CD4-positive, alpha-beta T cell (primary cell): Measurements from ENCODE around the gene DPH5. TPM values are rescaled to one million over a fixed set of nuclear protein-coding genes. Genes with fewer than 3 reads are reported as not detected.

Source experiments
- ATAC-seq: fragments of 200-7000 bp; cut with Tn5 transposase; one replicate; pipeline ENCODE4 v1.10.0; 2022; ENCODE audit warnings: mild to moderate bottlenecking; ENCODE audit not compliant: poor library complexity
- CTCF ChIA-PET: fragments of 350-600 bp; sonication (Branson Sonifier 250); formaldehyde crosslinking; loops from one replicate; lab custom pipeline; 2021; ENCODE audit warnings: antibody characterized with exemption, inconsistent platforms; lab: Charles Lee
- POLR2A ChIA-PET: fragments of 350-600 bp; sonication (Branson Sonifier 250); formaldehyde crosslinking; loops from one replicate; lab custom pipeline; 2021; ENCODE audit warnings: antibody characterized with exemption, inconsistent platforms; lab: Charles Lee
- DNase-seq, 14 experiments: peaks; one replicate each; pipeline ENCODE4 v3.0.0-alpha.2; 2013 to 2020; ENCODE audit warnings: mixed read lengths in 2 of 14
- H3K27ac ChIP-seq, 2 donors: one replicate each; pipeline versions ENCODE4 v1.5.1 to v1.7.0; 2013; ENCODE audit warnings: low read length in 2 of 2, low read depth in 1 of 2, mild to moderate bottlenecking in 1 of 2
- H3K27me3 ChIP-seq, 2 experiments: 1 replicate in 1 of 2; 2 replicates in 1 of 2; pipeline versions ENCODE4 v1.6.1 to v1.7.0; 2013; ENCODE audit warnings: low read length in 2 of 2, control low read depth in 1 of 2, mild to moderate bottlenecking in 1 of 2, moderate library complexity in 1 of 2; ENCODE audit not compliant: insufficient read depth in 2 of 2, control insufficient read depth in 1 of 2
- H3K36me3 ChIP-seq: one replicate; pipeline ENCODE4 v1.6.1; 2013; ENCODE audit warnings: low read length, control low read depth; ENCODE audit not compliant: insufficient read depth
- H3K4me1 ChIP-seq: one replicate; pipeline ENCODE4 v1.6.1; 2013; ENCODE audit warnings: low read length, control low read depth; ENCODE audit not compliant: insufficient read depth
- H3K4me3 ChIP-seq: one replicate; pipeline ENCODE4 v1.5.1; 2013; ENCODE audit warnings: mild to moderate bottlenecking, low read length, moderate library complexity
- H3K9me3 ChIP-seq, 2 experiments: 1 replicate in 1 of 2; 2 replicates in 1 of 2; pipeline versions ENCODE4 v1.6.1 to v1.7.0; 2013; ENCODE audit warnings: low read length in 2 of 2, mild to moderate bottlenecking in 2 of 2, control low read depth in 1 of 2, moderate library complexity in 1 of 2; ENCODE audit not compliant: control insufficient read depth in 1 of 2, insufficient read depth in 1 of 2
- H3K27ac Mint-ChIP-seq: one replicate; pipeline ENCODE4 v1.8.0; 2020; ENCODE audit warnings: mixed read lengths
- H3K27me3 Mint-ChIP-seq: one replicate; pipeline ENCODE4 v1.8.0; 2021; ENCODE audit warnings: mixed read lengths
- H3K36me3 Mint-ChIP-seq: one replicate; pipeline ENCODE4 v1.8.0; 2021; ENCODE audit warnings: low read depth, mixed read lengths
- H3K4me1 Mint-ChIP-seq: one replicate; pipeline ENCODE4 v1.8.0; 2021; ENCODE audit warnings: low read depth, mixed read lengths
- H3K4me3 Mint-ChIP-seq: one replicate; pipeline ENCODE4 v1.8.0; 2020; ENCODE audit warnings: mild to moderate bottlenecking, mixed read lengths
- H3K9me3 Mint-ChIP-seq: one replicate; pipeline ENCODE4 v1.8.0; 2020; ENCODE audit warnings: mixed read lengths
- CTCF ChIP-seq: fragments of 200-600 bp; IDR thresholded peaks from one replicate; pipeline ENCODE4 v1.8.0; 2022; ENCODE audit warnings: antibody characterized with exemption, mild to moderate bottlenecking
- intact Hi-C, 2 experiments: fragments of 100-400 bp; cut with DNase I in 1 of 2; cut with micrococcal nuclease in 1 of 2; formaldehyde crosslinking; loops; one replicate each; pipeline versions ENCODE4 v1.15.1 to v1.9.0; 2023 to 2025; cut with DNase I, micrococcal nuclease
- total RNA-seq, 174 experiments: library from RNA in 2 of 174; stranded (reverse) in 2 of 174; gene quantifications; one replicate each; pipeline ENCODE4 v1.2.3 and lab custom pipeline; 2021 to 2026

Gene DPH5
- total RNA-seq, 2 experiments from 2014 or later = 31.3 to 35.4 TPM

DNA sequence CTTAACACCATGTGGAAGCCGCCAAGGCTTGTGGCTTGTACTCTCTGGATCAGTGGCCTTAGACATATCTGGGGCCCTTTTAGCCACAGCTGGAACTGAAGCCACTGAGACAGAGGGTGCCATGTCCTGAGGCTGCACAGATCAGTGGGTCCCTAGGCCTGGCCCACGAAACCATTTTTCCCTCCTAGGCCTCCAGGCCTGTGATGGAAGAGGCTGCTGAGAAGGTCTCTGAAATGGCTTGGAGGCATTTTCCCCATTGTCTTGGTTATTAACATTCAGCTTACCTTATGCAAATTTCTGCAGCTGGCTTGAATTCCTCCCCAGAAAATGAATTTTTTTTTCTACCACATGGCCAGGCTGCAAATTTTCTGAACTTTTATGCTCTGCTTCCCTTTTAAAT is 15.1 kb upstream of the DPH5 start:
- no peak overlapping the region for H3K27ac Mint-ChIP-seq
- Histone ChIP-seq H3K9me3 (peaks cover 9 to 17% of the 10 kb centered on the region in 2 experiments), H3K27ac (no peak overlapping the region), H3K4me1 (peaks cover 1% of the 10 kb centered on the region), H3K4me3 (no peak overlapping the region), H3K36me3 (peaks cover 25% of the 10 kb centered on the region), H3K27me3 (no peaks in the 10 kb centered on the region)
- peaks cover 39% of the 10 kb centered on the region for H3K4me1 Mint-ChIP-seq
- peaks cover 51% of the 10 kb centered on the region for H3K36me3 Mint-ChIP-seq
- H3K4me3 Mint-ChIP-seq = no peak overlapping the region
- ChIA-PET CTCF (no interaction called here), POLR2A (no interaction called here)
- H3K27me3 Mint-ChIP-seq = no peaks in the 10 kb centered on the region
- intact Hi-C loops = loop anchor here in 1 of 2 experiments (5.0 kb wide), 1 partner anchor 197 kb away; the partner anchor contains the start of gene S1PR1
- no peak for DNase-seq
- H3K9me3 Mint-ChIP-seq = peaks cover 7% of the 10 kb centered on the region
- TF ChIP-seq CTCF = no peak
- ATAC-seq = no peak

DNA sequence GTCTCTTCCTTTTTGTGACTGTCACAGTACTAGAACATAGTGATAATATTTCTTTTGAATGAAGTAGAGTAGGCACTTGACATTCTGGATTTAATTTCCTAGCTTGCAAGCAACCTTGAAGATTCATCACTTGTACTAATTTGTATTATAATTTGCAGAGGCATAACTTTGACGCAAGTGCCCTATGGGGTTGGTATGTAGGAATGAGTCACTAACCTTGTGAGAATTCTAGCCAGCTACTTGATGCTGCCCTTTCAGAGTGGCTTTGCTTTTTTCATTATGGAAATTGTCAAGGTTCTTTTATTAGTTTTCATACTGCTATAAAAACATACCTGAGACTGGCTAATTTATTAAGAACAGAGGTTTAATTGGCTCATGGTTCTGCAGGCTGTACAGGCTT is 13.7 kb upstream of the DPH5 start:
- Mint-ChIP-seq H3K9me3 (peaks cover 7% of the 10 kb centered on the region), H3K27ac (no peak overlapping the region), H3K4me1 (peaks cover 48% of the 10 kb centered on the region), H3K36me3 (peaks cover 54% of the 10 kb centered on the region), H3K4me3 (no peak overlapping the region), H3K27me3 (no peaks in the 10 kb centered on the region)
- H3K27ac ChIP-seq = no peak overlapping the region
- no peak for TF ChIP-seq CTCF
- ChIA-PET CTCF (no interaction called here), POLR2A (no interaction called here)
- peaks cover 23% of the 10 kb centered on the region for H3K36me3 ChIP-seq
- H3K4me3 ChIP-seq = no peak overlapping the region
- H3K27me3 ChIP-seq = no peaks in the 10 kb centered on the region
- H3K9me3 ChIP-seq = peaks cover 9 to 17% of the 10 kb centered on the region in 2 experiments
- DNase-seq = no peak
- peaks cover 5% of the 10 kb centered on the region for H3K4me1 ChIP-seq
- ATAC-seq = no peak
- intact Hi-C loops = no loop called here

DNA sequence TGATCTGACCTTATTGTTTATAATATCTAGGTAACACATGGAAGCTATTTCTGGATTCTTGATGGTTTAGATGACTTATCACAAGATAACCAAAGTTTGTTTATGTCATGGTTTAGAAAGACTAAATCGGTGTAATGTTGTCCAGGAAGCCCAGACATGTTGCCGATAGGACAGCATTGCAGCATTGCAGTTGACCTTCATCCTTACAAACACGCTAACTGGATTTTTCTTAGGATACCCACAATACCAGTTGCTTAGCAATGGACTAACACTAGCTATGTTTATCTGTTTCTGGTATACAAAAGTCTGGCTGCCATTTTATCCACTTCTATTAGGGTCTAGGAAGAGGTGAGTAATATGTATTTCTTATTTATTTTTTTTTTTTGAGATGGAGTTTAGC is 11.7 kb upstream of the DPH5 start:
- ChIA-PET POLR2A (interaction anchor here (0.6 to 1.2 kb wide), 3 partner anchors 9 to 201 kb away, joined by 3 to 4 read pairs (median 4); no protein-coding TSS in a partner anchor), CTCF (no interaction called here)
- Histone ChIP-seq H3K27me3 (no peaks in the 10 kb centered on the region), H3K36me3 (peaks cover 23% of the 10 kb centered on the region), H3K27ac (no peak overlapping the region), H3K4me3 (no peak overlapping the region), H3K9me3 (peaks cover 9 to 17% of the 10 kb centered on the region in 2 experiments), H3K4me1 (peaks cover 5% of the 10 kb centered on the region)
- H3K4me3 Mint-ChIP-seq = no peak overlapping the region
- H3K27ac Mint-ChIP-seq = no peak overlapping the region
- peaks cover 60% of the 10 kb centered on the region for H3K36me3 Mint-ChIP-seq
- H3K4me1 Mint-ChIP-seq = peaks cover 57% of the 10 kb centered on the region
- TF ChIP-seq CTCF = no peak
- no peak for ATAC-seq
- peaks cover 7% of the 10 kb centered on the region for H3K9me3 Mint-ChIP-seq
- DNase-seq = no peak
- intact Hi-C loops = no loop called here
- no peaks in the 10 kb centered on the region for H3K27me3 Mint-ChIP-seq
